ENCODE results near the gene FMO2.
A peak's percentile ranks its signal among the peaks of the same experiment; 100 is the strongest.
"Not testable (repeated sequence)": the region's sequence is repeated elsewhere in the genome, so short reads cannot be mapped to it uniquely, and the experiment has no call there.

The FMO2 gene

DNA sequence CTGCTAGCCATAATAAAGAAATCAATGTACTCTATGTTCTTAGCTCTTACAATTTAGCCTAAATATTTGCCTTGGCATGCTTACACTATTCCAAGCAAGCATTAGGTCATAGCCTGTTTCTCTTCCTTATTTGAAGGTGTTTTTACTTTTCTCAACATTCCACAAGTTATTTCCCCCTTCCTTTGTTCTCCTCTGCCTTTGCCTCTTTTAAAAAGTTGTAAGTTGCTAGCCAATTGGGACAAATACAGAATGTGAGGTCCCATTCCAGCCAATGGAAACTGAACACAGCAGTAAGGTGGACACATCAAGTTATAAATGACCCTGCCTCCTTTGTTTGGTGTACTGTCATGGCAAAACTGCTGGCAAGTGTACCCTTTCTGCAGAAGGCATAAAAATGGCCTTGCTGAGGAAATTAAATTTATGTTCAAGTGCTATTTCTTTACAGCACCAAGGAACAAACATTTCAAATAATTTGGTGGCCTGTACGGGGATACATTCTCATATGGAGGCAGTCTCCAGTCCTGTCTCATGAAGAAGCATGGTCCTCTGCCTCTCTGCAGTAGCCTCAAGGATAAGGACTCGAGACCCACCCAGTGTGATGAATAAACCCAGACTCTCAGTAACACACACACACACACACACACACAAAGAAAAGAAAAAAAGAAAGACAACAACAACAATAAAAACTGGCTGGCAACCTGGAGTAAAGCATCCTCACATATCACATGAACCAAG, 34.4 kb downstream of the FMO2 start:
- DNase-seq (ENCODE audit: low read depth) = peak; percentile 79

DNA sequence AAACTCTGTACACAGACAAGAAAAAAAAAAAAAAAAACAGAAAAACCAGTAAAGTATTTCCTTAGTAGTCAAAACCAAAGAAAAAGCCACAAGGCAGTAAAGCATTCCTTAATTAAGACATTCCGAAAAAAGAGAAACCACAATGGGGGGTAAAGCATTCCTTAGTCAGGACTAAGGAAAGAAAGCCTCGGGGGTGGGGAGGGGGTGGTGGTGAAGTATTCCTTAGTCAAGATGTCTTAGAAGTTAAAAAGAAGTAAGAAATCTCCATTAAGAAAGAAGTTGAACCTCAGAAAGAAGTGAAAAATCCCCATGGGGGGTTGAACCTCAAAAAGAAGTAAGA, 35.0 kb downstream of the FMO2 start:
- peak; percentile 96 for DNase-seq (ENCODE audit: low read depth)

GRCh38 chr1:171220581-171221054, 35.5 kb downstream of the FMO2 start:
- peak; percentile 53 for DNase-seq (ENCODE audit: low read depth)

DNA sequence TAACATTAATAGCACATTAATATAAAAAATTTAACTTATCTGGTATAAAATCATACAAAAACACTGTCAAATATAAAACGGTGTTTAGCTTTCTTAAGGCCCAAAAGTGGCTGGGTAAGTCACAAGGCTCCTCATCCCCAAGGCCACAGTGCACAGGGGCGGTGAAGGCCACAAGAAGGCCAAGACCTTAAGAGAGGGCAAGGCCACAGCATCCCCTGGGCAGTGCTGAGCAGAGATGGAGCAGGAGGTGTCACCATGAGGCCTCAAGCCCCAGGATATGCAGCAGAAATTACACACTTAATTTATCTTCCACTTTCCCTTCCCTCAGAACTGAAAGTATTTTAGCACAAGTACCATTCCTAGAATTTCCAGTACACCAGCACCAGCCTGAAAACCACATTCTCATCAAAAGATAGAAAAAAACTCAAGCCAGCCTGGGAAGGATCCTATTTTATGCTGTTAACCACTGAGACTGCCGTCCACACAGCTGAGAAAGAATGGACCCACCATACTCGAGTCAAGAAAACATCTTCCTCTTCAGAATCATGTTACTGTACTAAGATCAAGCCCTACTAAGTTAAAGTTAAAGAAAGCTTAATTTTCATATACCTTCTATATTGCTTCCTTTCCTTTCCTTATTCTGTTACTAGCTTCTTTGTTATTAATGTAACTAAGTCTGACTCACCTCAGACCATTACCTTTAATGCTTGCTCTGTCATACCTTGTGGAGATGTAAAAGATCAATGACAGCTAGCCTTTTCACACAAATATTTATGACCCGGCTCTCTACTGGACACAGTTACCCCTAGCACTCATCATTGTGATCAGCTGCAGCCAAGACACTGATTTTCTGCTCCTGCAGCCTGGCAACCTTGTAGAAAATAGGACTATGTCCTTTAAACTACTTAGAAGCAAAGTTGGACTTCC, 36.8 kb downstream of the FMO2 start:
- peak; percentile 76 for DNase-seq (ENCODE audit: low read depth)

- DNase-seq (ENCODE audit: low read depth) = peak; percentile 82
Observed at GRCh38 chr1:171222936-171223335, 37.8 kb downstream of the FMO2 start.

- DNase-seq (ENCODE audit: low read depth) = not testable (repeated sequence)
Observed at GRCh38 chr1:171224257-171224656, 39.2 kb downstream of the FMO2 start.

GRCh38 chr1:171226747-171227370, 41.8 kb downstream of the FMO2 start:
- DNase-seq (ENCODE audit: low read depth) = peak; percentile 82

- no peak for DNase-seq (ENCODE audit: low read depth)
Observed at GRCh38 chr1:171231326-171231725, 46.2 kb downstream of the FMO2 start.

GRCh38 chr1:171233183-171233582, 48.1 kb downstream of the FMO2 start:
- no peak for DNase-seq (ENCODE audit: low read depth)

GRCh38 chr1:171236231-171236630, 51.1 kb downstream of the FMO2 start:
- not testable (repeated sequence) for DNase-seq (ENCODE audit: low read depth)

- no peak for DNase-seq (ENCODE audit: low read depth)
Observed at GRCh38 chr1:171243878-171244277, 58.8 kb downstream of the FMO2 start.

DNA sequence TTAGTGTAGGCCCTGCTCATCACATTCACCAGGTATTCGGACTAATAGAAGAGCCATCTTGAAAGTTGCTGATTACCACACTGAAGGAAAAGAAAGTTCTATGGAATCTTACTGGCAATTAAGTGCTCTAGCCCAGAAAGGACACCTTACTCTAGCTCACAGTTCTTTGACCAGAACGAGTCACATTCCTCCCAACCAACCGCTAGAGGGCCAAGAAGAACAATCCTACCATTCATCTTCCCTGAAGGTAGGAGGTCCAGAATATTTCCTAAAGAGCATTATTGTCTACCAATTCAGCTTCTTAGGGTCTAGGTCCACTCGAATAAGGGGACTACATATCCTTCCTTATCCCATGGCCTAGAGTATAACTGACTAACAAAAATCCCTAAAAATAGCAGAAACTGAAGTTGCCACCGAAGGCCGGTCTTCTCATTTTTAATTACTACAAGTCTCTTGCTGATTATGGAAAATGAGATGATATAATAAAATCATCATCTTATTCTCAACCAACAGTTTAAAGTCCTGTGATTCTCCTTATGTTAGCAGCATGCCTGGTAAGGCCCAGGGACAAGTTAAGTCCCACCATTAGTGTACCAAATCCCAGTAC, 60.5 kb downstream of the FMO2 start:
- peak; percentile 60 for DNase-seq (ENCODE audit: low read depth)

DNA sequence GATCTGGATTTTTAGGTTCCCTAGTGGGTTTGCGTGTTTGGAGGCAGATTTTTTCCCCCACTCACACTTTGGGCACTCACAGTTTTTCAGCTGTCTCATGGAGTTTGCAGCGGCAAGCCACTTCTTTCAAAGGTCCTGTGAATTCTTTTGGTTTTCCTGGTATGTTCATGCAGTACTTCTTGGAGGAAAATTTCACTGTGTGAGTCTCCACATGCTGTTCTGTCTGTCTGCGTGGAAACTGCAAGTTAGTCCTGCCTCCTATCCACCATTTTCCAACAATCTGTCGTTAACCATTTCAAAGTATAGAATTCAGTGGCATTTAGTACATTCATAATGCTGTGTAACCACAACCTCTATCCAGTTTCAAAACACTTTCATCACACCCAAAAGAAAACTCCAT, 62.4 kb downstream of the FMO2 start:
- DNase-seq (ENCODE audit: low read depth) = peak; percentile 53

- DNase-seq (ENCODE audit: low read depth) = no peak
Observed at GRCh38 chr1:171248302-171248701, 63.2 kb downstream of the FMO2 start, which contains the start of gene FMO1. TSS of gene FMO1 (plus strand) at chr1:171248494. CDS start at chr1:171258088, 9,594 bp downstream.

DNA sequence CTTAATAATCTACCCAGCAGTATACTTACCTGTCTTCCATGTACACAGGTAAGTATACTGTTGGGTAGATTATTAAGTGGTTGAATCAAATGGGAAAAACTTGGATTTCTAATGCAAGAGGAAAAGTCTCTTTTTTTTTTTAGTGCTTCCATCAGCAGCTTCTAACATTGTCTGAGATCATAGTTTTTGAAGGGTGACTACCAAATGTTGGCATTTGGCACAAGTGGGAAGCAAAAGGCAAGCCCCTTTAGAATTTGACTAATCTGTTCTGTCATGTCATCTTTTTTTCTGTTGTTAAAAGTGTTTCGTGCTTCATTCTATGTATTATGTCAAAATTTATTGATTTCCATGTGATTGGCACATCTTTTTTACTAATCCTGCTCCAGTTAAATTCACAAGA, 63.7 kb downstream of the FMO2 start:
- peak; percentile 26 for DNase-seq (ENCODE audit: low read depth)

- DNase-seq (ENCODE audit: low read depth) = no peak
Observed at GRCh38 chr1:171250263-171250662, 65.2 kb downstream of the FMO2 start.

DNA sequence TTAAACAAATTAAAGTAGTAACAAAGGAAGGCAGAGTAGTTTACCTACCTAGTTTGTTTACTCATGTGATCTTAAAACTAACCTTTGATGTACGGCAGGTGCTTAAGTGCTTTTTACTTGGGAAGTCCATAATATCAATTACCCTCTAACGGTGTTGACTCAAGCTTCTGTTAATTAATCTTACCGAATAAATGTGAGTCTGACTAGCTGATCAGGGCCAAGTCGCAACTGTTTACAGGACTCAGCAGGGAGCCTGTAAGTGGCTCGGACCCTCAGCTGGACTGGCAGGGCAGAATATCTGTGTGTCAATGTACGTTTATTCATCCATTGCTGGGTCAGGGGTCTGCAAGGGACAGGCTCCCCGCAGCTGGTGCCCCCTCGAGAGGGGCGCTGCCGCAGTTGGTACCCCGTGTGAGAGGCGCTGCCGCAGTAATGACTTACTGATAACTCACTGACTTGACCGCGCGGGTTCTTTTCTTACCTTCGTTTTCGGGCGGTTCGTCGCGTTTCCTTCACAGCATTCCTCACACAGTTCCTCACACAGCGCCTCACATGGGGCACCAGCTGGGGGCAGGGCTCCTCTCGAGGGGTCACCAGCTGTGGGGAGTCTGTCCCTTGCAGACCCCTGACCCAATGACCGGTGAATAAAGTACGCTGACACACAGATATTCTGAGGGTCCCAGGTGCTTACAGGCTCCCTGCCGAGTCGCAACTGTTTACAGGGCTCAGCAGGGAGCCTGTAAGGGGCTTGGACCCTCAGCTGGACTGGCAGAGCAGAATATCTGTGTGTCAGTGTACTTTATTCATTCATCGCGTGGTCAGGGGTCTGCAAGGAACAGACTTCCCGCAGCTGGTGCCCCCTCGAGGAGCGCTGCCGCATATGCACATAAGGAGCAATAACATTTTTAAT, 66.2 kb downstream of the FMO2 start:
- DNase-seq (ENCODE audit: low read depth) = peak; percentile 58

GRCh38 chr1:171251952-171252300, 66.8 kb downstream of the FMO2 start:
- no peak for DNase-seq (ENCODE audit: low read depth)

- DNase-seq (ENCODE audit: low read depth) = no peak
Observed at GRCh38 chr1:171252482-171252881, 67.4 kb downstream of the FMO2 start.

- peak; percentile 61 for DNase-seq (ENCODE audit: low read depth)
Observed at GRCh38 chr1:171254859-171255258, 69.8 kb downstream of the FMO2 start.
